GM21717 (cell line): ENCODE data around the gene PCBP3.
"Not testable (repeated sequence)": the region's sequence is repeated elsewhere in the genome, so short reads cannot be mapped to it uniquely, and the experiment has no call there.

Experiments used
- ATAC-seq: cut with Tn5 transposase; IDR thresholded peaks from one replicate; pipeline ENCODE4 v1.9.1; 2021; ENCODE audit warnings: mild to moderate bottlenecking, moderate library complexity; ENCODE audit not compliant: unreplicated experiment

PCBP3 gene

DNA sequence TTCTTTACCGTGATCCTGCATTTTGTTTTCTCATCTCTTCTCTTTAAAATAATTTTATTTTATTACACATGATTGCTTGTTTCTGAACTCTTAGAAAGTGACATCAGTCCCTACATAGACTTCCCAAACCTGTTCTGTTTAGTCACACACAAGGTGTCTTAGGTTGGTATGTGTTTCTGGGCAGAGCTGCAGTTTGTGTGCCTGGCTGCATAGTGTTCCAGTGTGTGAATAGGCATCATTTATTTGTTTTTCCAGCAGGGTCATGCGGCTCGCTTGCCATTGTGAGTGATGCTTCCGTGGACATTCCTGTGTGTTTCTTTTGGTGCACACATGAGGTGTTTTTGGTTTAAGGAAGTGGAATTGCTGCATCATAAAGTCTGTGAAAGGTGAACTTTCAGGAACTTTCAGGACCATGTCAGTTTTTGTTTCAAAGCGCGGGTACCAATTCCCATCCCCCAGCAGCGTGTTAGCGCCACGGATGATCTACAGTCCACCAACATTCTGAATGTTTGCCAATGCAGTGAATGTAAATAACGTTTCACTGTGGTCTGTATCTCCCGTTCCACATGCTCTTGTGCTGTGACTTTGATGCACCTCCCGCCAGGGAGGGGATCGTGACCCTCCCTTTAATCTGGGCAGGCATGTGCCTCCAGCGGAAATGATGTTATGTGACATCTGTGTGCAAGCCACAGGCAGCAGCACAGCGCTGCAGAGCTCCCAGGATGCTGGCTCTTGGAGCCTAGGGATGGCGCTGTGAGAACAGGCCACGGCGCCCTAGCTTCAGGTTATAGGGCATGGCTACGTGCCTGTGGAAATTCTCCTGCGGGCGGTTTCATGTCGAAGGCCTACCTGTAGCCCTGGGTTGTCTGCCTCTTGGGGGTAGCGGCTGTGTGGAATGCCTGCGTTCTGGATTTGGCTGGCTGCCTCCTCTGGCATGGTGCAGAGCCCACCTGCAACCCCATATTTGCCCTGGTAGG, 193.5 kb downstream of the PCBP3 start:
- no peak for ATAC-seq

DNA sequence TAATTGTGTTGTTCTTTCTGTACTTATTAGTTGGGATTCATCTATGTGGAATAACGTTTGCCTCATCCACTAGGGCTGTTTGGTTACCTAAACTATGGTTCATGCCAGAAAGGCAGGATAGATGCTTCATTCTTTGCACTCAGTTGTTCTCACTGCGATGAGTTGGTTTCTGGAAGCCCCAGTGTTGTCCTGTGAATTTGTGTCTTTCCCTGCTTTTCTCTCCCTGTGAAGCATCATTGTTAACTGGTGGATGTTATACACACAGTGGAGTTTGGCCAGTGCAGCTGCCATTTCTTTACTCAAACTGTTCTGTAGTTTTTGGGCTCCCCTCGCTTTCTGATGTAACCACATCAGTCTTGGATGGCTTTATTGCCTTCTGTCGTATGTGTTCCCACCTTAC, 194.4 kb downstream of the PCBP3 start:
- ATAC-seq: no peak

GRCh38 chr21:45838634-45839033, 195.1 kb downstream of the PCBP3 start:
- no peak for ATAC-seq

DNA sequence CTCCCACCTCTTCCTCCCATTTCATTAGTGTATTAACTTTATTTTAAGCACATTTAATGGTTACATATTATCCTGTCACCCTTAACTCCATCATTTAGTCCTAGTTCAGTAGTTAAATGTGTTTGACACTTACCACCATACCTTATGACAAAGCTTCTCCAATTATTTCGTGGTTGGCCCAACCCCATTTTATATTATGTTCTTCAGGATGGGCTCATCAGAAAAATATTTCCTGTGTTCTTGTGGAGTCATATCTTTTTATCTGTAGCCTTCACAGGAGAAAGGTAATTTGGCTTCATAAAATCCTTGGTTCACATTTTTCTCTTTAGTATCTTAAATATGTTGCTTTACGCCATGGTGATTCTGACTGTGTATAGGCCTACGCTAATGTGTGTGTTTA, 195.7 kb downstream of the PCBP3 start:
- ATAC-seq: no peak

DNA sequence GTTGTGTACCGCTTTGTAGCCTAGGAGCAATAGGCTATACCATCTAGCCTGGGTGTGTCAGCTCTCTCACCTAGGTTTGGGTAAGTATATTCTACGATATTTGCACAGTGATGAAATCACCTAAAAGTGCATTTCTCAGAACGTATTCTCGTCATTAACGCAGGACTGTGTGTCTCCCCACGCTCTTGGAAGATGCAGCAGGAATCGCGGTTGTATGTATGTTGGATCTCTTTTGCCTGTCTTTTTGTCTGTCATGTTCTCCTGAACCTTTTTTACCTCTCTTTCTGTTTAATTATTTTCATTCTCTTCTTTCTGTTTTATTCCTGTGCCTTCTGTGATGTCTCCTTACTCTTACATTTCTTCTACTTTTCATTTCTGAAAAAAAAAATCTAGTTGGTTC, 197.5 kb downstream of the PCBP3 start:
- no peak for ATAC-seq

GRCh38 chr21:45843426-45843825, 199.9 kb downstream of the PCBP3 start:
- no peak for ATAC-seq

GRCh38 chr21:45844181-45844580, 200.7 kb downstream of the PCBP3 start:
- ATAC-seq: no peak

- no peak for ATAC-seq
Observed at GRCh38 chr21:45845063-45845769, 201.7 kb downstream of the PCBP3 start.

- ATAC-seq: no peak
Observed at GRCh38 chr21:45845770-45846090, 202.2 kb downstream of the PCBP3 start.

DNA sequence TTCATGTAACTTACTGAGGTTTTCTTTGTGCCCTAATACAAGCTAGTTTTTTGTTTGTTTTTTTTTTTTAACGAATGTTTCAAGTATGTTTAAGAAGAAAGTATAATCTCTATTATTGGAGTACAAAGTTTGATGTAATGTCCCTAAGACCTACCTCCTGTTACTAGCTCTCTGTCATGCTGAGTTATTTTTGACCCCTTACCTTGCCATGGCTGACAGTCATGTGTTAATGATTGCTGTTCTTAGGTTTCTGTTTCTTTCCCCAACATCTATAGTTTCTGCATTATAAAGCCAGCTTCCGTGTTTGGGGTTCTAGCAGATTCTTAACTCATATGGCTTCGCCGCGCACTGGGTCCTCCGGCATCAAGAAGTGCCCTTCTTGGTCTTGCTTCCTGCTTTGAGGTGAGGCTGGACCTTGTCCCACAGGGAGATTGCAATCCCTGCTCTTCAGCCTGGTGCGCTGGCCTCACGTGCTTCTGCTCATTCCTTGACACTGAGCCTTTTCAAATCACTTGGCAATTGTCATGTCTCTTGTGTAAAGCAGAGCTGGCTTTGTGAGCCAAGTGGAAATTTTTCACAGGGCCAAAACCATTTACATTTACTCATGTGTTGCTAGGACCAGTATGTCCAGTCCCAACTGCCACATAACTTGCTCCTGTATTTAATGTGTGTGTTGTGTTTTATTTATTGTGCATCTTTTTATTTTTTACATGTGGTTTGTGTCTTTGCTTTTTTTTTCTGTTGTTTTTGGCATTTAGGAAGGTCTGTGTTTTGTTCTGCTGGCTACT, 203.0 kb downstream of the PCBP3 start:
- ATAC-seq: no peak

DNA sequence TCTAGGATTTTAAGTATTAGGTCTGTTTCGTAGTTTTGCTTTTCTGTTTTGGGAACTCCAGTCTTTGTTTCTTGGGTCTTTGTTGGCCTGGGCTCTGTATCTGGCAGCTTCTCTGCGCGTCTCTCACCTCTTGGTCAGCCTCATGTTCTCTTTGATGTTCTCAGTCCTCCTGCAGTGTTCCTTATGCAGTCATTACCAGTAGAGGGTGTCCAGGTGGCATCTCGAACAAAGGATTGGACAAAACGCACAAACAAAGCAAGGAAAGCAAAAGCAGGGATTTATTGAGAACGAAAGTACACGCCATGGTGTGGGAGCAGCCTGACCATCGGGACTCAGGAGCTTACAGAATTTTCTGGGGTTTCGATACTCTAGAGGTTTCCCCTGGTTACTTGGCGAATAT, 204.3 kb downstream of the PCBP3 start:
- ATAC-seq: no peak

- no peak for ATAC-seq
Observed at GRCh38 chr21:45848331-45848730, 204.8 kb downstream of the PCBP3 start.

- ATAC-seq: no peak
Observed at GRCh38 chr21:45848805-45849204, 205.3 kb downstream of the PCBP3 start.

DNA sequence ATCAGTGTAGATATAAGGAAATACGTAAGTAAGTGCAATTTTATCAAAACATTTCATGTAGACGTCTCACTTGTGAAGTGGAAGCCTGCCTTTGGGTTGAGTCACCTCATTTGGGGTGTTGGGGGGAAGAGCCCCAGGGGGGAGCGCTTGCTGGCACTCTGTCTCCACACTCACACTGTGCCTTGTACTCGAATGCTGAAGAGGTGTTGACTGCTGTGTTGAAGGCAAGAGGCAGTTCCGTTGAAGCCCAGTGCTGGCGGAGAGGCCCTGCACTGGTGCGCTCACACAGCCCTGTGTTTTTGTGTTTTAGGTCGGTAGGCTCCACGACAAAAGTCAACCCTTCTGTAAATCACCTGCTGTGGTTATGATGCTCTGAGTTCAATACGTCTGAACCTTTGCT, 206.1 kb downstream of the PCBP3 start:
- ATAC-seq: no peak

GRCh38 chr21:45850181-45850580, 206.7 kb downstream of the PCBP3 start:
- no peak for ATAC-seq

DNA sequence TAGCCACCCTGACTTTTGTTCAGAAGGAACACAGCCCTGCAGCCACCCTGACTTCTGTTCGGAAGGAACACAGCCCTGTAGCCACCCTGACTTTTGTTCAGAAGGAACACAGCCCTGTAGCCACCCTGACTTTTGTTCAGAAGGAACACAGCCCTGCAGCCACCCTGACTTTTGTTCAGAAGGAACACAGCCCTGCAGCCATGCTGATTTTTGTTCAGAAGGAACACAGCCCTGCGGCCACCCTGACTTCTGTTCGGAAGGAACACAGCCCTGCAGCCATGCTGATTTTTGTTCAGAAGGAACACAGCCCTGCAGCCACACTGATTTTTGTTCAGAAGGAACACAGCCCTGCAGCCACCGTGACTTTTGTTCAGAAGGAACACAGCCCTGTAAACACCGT, 208.9 kb downstream of the PCBP3 start:
- not testable (repeated sequence) for ATAC-seq

- ATAC-seq: no peak
Observed at GRCh38 chr21:45852886-45853400, 209.4 kb downstream of the PCBP3 start.

DNA sequence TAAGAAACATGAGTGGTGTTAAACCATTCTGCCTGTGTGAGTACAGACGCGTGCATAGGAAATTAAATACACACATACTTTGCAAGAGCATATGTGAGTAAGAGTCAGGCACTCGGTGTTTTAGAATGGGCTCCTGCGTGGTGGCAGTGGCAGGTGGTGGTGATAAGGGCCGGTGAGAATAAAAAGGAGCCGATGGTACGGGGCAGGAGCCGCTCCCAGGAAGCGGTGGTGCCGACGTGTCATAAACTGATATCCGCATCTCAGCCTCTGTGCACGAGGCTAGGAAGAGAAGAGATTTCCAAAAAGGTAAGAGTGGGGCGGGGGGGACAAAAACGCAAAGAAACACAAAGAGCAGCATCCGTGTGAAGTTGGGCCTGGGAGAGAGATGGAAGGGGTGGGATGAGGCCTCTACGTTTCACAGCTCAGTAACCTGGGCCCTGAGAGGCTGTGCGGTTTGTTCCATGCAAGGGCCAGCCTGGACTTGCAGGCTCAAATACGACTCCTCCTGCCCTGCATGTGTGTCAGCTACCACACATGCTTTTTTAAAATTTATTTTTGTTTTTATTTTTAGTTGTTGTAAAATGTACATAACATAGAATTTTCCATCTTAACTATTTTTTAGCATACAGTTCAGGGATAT, 210.3 kb downstream of the PCBP3 start:
- ATAC-seq: no peak

DNA sequence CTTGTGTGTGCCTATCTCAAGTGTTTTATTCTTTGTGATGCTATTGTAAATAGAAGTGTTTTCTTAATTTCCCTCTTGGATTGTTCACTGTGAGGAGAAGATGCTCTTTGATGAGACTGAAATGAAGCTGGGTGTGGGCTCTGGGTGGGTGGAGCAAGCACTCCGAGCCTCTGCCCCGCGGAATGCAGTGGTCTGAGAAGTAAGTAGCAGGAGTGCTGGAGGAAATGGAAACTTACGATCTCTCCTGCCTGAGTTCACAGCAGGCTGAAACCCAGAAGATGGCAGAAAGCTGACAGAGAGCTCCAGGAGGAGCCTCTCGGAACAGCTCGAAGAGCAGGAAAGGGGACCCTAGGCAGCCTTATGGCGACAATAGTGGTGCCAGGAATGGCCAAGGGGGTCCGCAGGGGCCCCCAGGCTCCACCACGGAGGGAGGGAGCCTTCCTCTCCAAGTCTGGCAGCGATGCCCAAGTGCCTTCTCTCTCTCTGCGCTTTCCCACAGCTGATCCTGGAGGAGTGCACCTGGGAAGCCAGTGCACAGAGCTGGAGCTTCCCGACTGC, 211.2 kb downstream of the PCBP3 start:
- ATAC-seq: no peak

GRCh38 chr21:45855248-45855811, 211.8 kb downstream of the PCBP3 start:
- no peak for ATAC-seq
